NCI-H446 treated with DMSO at 0.1 percent for 48 hours (cell line): ENCODE results near the gene LMO1.

Experiments
- DNase-seq: peaks from one replicate; lab custom pipeline; 2025; lab: John Stamatoyannopoulos, UW

Gene LMO1

DNA sequence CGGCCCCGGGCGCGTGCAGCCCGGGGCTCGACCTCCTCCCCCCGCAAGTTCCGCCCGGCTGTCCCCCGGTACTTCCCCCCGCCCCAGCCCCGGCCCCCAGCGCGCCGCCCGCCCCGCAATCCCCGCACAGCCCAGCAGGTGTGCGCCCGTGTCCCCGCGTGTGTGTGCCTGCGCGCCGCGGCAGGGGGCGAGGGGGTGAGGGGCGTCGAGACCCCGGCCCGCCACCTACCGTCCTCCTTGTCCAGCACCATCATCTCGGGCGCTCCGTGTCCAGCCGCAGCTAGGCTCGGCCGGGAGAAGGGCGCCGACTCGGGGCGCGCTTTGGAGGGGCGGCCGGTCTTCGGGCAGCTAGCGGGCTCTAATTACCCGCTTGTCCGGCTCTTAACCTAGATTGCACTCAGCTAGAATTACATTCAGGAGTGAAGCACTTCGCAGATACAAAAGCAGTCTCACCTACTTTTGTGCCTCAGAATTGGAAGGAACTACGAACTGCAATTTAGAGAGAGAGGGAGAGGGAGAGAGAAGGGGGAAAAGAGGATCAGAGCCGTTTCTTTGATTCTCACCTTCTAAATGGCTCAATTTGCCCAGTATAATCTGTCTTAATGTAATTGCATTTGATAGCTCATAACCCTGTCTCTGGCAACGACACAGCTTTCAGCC, 439 bp downstream of the LMO1 start:
- no peak for DNase-seq

DNA sequence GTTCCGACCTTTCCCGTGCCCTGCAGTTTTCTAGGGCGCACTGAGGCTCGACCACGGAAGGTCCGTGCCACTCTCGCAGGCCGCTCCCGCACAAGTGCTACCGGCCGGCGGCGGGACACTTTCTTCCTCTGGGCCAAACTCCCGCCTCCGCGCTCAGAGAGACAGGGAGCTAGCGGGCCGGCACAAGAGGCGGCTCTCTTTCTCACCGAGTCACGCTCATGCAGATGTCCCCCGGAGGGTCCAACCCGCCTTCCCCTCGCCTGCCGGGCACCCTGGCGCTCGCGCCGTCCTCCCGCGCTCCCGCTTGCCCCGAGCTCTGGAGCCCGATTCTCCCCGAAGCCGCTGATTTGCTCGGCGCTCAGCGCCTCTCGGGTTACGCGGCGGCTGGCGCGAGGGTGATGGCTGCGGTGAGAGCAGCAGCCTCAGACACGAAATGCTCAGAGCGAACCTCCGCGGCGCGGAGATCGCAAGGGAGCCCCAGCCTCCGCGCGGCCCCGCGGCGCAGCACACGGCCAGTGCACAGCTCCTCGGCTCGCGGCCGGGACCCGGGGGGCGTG, 1.0 kb downstream of the LMO1 start:
- DNase-seq: no peak

DNA sequence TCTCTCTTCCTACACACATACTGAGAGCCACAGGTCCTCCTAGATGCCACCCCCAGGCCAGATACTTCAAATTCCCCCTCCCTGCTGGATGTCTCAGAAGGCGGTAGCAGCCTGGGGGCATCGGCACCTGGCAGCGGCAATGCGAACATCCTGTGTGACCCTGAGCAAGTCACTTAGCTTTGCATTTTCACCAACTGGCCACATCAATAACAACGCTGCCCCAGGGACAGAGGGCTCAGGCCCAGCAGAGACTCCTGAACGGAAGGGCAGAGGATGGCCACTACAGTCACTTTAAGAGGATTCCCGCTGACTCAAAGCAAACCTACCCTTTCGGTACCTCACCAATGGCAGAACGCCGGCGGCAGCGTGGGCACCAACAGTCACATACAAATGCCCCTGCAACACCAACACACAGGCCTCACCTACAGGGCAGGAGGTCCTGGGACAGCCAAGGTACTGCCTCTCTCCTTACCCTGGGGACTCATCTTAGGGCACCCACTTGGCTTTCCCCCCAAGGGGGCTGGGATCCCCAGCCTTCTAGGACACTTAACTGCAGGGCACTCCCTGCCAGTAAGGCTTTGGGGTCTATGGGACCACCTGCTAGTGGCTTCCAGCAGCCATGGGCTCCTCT, 1.6 kb downstream of the LMO1 start:
- DNase-seq: no peak

DNA sequence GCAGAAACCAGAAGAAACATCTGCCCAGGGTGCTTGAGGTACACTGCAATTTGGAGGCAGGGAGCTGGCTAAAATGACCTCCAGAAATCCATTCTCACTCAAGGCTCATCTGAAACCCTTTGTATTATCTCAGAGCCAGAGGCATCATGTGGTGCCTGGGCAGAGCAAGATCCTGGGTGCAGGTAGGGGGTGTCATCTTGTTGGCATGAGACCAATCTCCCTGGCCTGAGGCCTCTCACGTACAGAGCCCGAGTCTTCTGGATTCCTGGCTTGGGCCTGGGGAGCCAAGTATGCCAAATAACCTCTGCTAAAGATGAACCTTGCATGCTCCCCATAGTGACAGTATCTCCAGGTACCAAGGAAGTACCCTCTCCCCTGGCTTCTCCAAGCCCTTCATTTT, 2.4 kb downstream of the LMO1 start:
- no peak for DNase-seq

GRCh38 chr11:8260202-8260966, 3.3 kb downstream of the LMO1 start:
- no peak for DNase-seq

DNA sequence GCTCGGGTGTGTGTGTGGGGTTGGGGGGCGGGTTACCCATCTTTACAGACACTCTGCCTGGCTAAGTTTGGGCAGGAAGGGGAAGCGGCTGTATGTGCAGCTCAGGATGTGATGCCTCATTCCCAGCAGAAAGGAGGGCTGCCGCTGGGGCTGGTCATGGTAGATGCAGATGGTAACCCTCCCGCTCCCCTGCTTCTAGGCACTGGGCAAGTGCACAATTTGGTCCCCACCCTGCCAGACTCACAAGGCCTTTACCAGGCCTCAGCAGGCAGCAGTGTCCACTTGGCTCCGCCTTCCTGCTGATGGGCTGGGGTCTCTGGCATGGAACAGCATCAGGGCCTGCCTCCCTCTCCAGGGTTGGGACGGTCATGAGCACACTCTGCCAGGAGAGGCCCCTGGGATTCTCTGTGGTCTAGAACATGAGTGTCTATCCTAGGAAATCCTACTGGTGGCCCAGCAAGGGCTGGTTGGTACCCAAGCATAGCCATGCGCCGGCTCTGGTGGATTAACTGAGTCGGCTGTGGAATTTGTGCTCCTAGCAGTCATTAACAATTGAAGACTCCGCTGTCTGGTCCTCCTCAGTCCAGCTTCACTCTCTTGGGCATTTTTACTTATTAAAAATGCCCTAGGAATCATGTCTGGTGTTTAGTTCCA, 4.2 kb downstream of the LMO1 start:
- DNase-seq: no peak

DNA sequence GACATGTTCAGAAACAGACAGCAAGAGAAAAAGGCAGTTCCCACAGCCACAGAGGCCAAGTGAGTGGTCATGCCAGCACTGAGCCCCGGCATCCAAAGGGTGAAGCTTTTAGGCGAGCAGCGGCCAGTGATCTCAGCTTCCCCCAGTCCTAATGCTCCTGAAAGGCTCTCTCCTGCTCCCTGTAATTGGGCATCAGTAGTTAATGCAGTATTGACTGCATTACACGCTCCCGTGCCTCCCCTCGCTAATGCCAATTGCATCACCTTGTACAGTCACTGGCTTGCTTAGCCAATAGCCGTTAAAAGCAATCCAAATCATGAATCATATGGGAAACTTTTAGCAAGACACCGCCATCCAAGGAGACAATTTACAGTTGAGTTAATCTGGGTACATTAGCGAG, 4.9 kb downstream of the LMO1 start:
- peak; percentile 72 for DNase-seq

- DNase-seq: peak; percentile 73
These were observed 5.4 kb downstream of the LMO1 start for GRCh38 chr11:8258289-8258688.

DNA sequence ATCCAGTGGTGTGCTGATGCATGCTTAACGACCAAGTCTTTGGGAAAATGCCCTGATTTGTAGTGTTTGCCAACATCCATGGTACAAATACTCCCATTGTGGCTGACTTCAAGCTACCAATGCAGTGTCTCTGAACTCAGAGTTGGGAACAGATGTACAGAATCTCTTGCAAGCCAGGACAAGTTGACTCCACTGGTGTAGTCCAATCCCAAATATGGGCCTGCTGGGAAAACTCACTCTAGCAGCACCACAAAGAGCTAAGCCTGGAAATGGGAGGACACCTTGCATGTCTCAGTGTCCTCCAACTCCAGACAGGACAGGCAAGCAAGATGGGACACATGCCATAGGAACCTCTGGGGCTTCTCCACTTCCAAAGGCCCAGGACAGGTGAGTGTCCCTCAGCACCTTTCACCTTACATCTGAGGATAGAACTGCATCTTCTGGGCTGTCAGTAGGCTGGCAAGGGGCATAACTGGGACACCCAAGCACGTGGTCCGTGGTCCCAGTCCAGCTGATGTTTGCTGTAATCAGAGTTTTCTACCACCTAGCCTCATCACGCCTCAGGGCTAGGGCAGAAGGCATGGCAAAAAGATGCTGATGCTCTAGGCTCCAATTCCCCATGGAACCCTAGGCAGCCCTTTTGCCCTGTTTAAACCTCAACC, 6.5 kb downstream of the LMO1 start:
- peak; percentile 83 for DNase-seq

DNA sequence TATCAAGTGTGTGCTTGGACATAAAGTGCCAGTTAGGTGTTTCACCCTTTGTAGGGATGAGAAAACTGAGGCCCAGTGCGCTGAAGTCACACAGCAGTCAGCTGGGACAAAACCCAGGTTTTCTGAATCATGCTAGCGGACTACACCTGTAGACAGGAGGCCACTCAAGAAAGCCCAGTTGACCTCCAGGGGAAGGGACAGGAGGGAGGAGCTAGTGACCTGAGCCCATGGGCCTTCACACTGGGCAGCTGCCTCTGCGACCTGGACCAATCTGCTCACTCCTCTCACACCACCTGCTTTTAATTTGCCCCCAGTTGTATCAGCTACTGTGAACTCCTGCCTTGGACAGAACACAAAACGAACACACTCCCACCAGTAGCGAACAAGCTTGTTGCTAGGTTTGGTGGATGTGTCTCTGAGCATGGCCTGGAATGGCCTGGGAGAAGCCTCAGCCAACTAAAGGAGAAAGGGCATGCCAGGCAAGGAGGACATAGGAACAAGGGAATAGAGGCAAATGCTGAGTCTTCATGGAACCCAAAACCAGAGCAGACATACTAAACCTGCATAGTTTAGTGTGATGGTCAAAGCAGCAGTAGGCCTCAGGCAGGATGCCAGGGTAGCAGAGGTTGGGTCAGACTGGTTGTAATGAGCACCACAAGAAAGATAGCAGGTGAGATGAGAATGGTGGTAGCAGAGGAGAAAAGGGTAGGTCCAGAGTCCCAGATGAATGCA, 7.2 kb downstream of the LMO1 start:
- DNase-seq: no peak

DNA sequence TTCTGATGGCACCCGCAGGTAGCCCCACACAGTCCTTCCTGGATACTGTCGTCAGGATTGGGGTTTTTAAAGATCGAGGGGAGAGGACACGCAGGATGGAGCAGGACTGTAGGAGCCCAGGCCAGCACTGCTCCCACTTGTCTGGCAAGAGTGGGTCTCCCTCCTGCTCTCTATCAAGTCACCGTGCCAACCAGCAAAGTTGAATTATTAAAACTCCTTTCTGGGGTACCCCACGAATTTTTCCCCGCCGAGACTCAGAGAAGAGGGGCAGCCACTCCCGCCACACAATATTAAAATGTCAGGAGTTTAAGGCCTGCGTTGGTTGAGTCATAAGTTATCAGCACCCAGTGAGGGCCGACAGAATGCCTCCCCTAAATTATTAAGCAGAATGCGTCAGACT, 10.1 kb downstream of the LMO1 start:
- no peak for DNase-seq

GRCh38 chr11:8252946-8253345, 10.7 kb downstream of the LMO1 start:
- DNase-seq: no peak

DNA sequence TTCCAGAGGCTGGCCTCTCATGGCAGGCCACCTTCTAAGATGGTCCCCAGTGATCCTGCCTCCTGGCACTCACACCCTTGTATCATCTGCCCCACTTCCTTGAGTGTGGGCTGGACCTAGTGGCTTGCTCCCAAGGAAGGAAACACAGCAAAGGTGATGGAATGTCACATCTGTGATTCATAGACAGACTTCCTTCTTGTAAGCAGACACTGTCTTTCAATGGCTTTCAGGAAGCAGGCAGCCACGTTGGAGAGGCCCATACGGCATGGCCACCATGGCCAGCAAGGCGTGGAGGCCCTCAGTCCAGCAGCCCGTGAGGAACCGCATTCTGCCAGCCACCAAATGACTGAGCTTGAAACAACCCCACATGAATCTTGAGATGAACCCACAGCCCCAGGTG, 11.3 kb downstream of the LMO1 start:
- no peak for DNase-seq

- DNase-seq: no peak
These were observed 11.9 kb downstream of the LMO1 start for GRCh38 chr11:8251616-8252295.

GRCh38 chr11:8250981-8251615, 12.6 kb downstream of the LMO1 start:
- DNase-seq: no peak

DNA sequence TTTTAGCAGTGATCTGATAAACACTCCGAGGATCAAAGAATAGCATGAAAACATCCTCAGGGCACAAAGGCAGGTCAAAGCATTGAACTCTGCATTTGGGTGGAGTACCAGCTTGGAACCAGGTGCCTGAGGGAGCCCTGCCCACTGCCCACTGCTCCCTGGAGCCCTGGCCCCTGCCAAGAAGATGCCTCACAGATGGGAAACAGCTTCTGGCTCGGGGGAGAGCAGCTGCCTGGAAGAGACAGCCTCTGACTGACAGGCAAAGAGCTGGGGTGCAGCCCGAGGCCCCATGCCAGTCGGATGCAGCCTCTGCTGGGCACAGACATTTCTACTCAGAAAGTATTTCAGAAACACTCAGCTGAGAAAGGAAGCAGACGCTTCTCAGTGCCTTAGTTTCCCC, 13.2 kb downstream of the LMO1 start:
- peak; percentile 34 for DNase-seq

DNA sequence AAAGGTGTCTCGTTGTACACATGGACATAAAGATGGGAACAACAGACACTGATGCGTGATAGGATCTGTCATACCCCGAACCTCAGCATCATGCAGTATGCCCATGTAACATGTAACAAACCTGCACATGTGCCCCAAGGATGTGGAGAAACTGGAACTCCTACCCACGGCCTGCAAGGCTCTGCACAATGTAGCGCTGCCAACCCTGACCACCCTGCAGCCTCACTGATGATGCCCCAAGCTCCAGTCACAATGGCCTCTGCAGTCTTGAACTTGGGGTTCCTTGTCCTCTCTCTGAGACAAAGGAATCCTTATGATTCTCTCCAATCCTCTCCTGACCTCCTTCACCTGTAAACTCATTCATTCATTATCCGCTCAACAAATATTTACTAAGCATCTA, 14.2 kb downstream of the LMO1 start:
- DNase-seq: no peak

- no peak for DNase-seq
These were observed 14.9 kb downstream of the LMO1 start for GRCh38 chr11:8248786-8249185.

GRCh38 chr11:8247312-8247711, 16.4 kb downstream of the LMO1 start:
- DNase-seq: no peak

DNA sequence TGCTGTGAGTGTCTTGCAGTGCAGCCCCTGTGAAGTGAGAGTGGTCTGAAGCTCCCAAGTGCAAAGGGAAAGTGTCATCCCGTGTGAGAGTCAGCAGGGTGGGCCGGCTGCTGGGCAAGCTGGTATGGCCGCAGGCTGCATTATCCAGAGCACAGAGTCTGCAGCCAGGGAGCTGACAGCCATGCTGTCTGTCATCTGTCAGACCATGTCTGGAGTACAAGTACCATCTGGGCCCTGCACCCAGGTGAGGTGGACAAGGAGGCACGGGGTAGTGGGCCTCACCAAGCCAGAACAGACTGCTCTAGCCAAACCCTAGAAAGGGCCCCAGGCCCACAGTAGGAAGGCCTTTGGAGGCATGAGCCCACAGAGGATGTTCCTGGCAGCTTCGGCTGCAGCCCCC, 20.2 kb downstream of the LMO1 start:
- DNase-seq: no peak
